ENCODE results near the gene GARNL3. TPM values are rescaled to one million over a fixed set of nuclear protein-coding genes. Genes with fewer than 3 reads are reported as not detected.

The GARNL3 gene
- total and polyA plus RNA-seq, 2 experiments from 2014 or later, result 24.8 to 34.2 TPM

DNA sequence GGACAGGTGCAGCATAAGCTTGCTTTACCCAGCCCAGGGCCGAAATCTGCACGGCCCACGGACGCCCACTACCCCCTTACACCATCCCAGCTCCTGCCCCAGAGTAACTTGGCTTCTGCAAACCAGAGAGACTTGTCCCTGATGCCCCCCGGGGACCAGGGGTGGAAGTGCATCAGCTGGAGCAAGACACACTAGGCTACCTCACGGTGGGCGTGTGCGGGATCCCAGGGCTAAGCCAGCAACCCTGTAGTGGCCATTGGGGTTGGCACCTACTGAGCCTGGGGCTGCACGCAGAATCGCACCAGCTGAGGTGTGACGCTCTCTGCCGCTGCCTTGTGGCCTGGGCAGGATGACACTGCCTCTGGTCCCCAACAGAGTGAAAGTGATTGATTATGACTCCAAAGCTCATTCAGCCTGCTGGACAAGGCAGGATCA is 153.5 kb downstream of the GARNL3 start:
- TF ChIP-seq, protein P1, sequence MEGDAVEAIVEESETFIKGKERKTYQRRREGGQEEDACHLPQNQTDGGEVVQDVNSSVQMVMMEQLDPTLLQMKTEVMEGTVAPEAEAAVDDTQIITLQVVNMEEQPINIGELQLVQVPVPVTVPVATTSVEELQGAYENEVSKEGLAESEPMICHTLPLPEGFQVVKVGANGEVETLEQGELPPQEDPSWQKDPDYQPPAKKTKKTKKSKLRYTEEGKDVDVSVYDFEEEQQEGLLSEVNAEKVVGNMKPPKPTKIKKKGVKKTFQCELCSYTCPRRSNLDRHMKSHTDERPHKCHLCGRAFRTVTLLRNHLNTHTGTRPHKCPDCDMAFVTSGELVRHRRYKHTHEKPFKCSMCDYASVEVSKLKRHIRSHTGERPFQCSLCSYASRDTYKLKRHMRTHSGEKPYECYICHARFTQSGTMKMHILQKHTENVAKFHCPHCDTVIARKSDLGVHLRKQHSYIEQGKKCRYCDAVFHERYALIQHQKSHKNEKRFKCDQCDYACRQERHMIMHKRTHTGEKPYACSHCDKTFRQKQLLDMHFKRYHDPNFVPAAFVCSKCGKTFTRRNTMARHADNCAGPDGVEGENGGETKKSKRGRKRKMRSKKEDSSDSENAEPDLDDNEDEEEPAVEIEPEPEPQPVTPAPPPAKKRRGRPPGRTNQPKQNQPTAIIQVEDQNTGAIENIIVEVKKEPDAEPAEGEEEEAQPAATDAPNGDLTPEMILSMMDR (IDR thresholded peaks at IDR 0.05; ENCODE audit: low read depth, low read length), result no peak
- peak; percentile 12 to 37 for DNase-seq (ENCODE audit: low read depth in 1 of 2, low spot score in 1 of 2)
- peaks cover 27% of the 10 kb centered on the region for H3K4me1 ChIP-seq (ENCODE audit: low read depth)
- no peak overlapping the region for H3K27ac ChIP-seq
- H3K4me3 ChIP-seq, result no peak overlapping the region
- no peaks in the 10 kb centered on the region for H3K36me3 ChIP-seq
- no peaks in the 10 kb centered on the region for H3K9me3 ChIP-seq (ENCODE audit: low read depth)
- no peaks in the 10 kb centered on the region for H3K27me3 ChIP-seq

DNA sequence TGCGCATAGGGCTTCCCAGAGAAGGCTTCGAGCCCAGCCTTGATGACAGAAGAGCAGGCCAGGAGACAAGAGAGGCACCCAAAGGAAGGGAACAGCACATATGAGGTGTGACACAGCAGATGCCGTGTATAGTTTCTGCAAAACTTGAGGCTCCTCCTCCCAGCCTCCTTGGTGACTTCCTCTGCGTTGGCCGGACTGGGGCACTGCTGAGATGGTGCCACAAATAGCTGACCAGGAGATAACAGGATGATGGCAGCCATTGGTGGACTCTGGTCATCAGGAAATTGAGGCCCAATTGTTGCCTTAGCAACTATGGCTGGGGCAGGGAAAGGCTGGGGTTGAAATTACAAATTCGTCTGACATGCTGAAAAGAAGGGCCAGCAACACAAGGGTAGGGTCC is 154.8 kb downstream of the GARNL3 start:
- no peaks in the 10 kb centered on the region for H3K9me3 ChIP-seq (ENCODE audit: low read depth)
- no peak for DNase-seq (ENCODE audit: low read depth in 1 of 2, low spot score in 1 of 2)
- H3K27ac ChIP-seq, result peak overlapping the region; percentile 31
- H3K4me3 ChIP-seq, result no peak overlapping the region
- H3K4me1 ChIP-seq (ENCODE audit: low read depth), result peaks cover 31% of the 10 kb centered on the region
- TF ChIP-seq, protein P1 (IDR thresholded peaks at IDR 0.05; ENCODE audit: low read depth, low read length), result no peak
- no peaks in the 10 kb centered on the region for H3K36me3 ChIP-seq
- no peaks in the 10 kb centered on the region for H3K27me3 ChIP-seq

DNA sequence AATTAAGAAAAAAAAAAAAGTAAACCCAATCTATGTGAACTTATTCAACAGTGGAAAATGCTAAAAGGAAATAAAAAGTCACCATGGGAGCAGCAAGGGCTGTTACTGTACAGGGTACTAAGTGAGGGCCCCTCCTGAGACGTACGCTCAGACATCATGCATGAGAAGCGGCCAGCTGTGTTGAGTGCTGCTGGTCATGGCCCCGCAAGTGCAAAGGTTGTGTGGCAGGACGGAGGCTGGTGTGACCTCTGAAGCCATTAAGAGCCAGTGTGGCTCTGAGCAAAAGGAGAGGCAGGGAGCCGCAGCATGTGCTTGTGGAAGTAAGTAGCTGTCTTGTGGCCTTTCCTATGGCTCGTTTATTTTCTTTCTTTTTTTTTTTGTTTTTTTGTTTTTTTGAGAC is 156.5 kb downstream of the GARNL3 start:
- Histone ChIP-seq H3K9me3 (ENCODE audit: low read depth) (no peaks in the 10 kb centered on the region), H3K27me3 (no peaks in the 10 kb centered on the region), H3K27ac (no peak overlapping the region), H3K36me3 (no peaks in the 10 kb centered on the region), H3K4me3 (no peak overlapping the region), H3K4me1 (ENCODE audit: low read depth) (peaks cover 35% of the 10 kb centered on the region)
- no peak for DNase-seq (ENCODE audit: low read depth in 1 of 2, low spot score in 1 of 2)
- TF ChIP-seq, protein P1 (IDR thresholded peaks at IDR 0.05; ENCODE audit: low read depth, low read length), result no peak

DNA sequence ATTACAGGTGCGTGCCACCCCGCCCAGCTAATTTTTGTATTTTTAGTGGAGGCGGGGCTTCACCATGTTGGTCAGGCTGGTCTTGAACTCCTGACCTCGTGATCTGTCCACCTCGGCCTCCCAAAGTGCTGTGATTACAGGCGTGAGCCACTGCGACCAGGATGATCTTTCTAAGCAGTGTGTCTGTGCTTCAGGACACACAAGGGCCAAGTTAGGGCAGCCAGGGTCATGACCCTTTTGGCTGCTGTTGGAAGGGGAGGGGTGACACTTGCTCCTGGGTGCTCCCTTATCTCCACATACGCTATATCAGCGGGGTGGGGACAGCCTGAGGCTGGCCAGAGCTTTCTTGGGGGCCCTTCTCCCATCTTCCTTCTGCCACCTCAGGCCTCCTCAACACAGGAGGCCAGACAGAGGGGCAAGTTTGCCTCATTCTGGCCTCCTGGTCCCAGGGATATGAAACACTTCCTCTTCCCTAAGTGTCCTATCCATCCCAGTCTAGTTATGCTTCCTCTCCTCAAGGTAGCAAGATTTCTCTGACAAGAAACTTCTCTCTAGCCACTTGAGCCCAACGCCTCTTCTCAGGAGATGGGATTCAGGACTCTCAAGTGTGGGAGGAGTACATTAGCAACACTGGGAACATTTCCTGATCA is 157.7 kb downstream of the GARNL3 start:
- TF ChIP-seq, protein P1 (IDR thresholded peaks at IDR 0.05; ENCODE audit: low read depth, low read length), result no peak
- peaks cover 35% of the 10 kb centered on the region for H3K4me1 ChIP-seq (ENCODE audit: low read depth)
- H3K27ac ChIP-seq, result peak overlapping the region; percentile 96
- no peak overlapping the region for H3K4me3 ChIP-seq
- DNase-seq (ENCODE audit: low read depth in 1 of 2, low spot score in 1 of 2), result no peak
- no peaks in the 10 kb centered on the region for H3K9me3 ChIP-seq (ENCODE audit: low read depth)
- H3K36me3 ChIP-seq, result no peaks in the 10 kb centered on the region
- H3K27me3 ChIP-seq, result no peaks in the 10 kb centered on the region

DNA sequence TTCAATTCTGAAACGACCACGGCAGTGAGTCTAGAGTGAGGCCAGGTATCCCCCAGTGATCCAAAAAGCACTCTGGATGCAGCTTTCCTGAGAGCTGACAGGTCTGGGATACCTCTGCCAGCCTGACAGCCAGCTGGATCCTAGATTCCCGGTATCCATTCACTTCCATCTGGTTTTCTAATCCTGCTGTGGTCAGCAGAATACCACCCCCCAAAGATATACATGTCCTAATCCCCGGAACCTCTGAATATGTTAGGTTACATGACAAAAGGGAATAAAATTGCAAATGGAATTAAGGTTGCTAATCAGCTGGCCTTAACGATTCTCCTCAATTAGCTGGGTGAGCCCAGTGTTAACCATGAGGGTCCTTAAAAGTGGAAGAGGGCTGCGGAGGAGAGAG is 158.2 kb downstream of the GARNL3 start:
- peaks cover 35% of the 10 kb centered on the region for H3K4me1 ChIP-seq (ENCODE audit: low read depth)
- H3K27ac ChIP-seq, result peak overlapping the region; percentile 96
- H3K4me3 ChIP-seq, result peak overlapping the region; percentile 80
- no peaks in the 10 kb centered on the region for H3K36me3 ChIP-seq
- H3K9me3 ChIP-seq (ENCODE audit: low read depth), result no peaks in the 10 kb centered on the region
- no peak for DNase-seq (ENCODE audit: low read depth in 1 of 2, low spot score in 1 of 2)
- TF ChIP-seq, protein P1 (IDR thresholded peaks at IDR 0.05; ENCODE audit: low read depth, low read length), result no peak
- H3K27me3 ChIP-seq, result no peaks in the 10 kb centered on the region

All from cardiac muscle cell (in vitro differentiated cells and primary cell).